Measurements from ENCODE around the gene STK38L. TPM values are rescaled to one million over a fixed set of nuclear protein-coding genes. Genes with fewer than 3 reads are reported as not detected.
"Not testable (repeated sequence)": the region's sequence is repeated elsewhere in the genome, so short reads cannot be mapped to it uniquely, and the experiment has no call there.

The STK38L gene
- total and polyA plus RNA-seq, 2 of the 4 experiments (the other 2 are of a cell fraction), result 5.1 to 7.2 TPM

GRCh38 chr12:27231374-27231773 lies 12.7 kb upstream of the STK38L start:
- intact Hi-C loops (cut with micrococcal nuclease); H3K79me1 ChIP-seq (ENCODE audit: low read depth in 1 of 2, low read length in 2 of 2): not testable (repeated sequence)

More at GRCh38 chr12:27231374-27231773, 12.7 kb upstream of the STK38L start:
- H3K9ac ChIP-seq (ENCODE audit: low read depth, low read length); H3K4me1 ChIP-seq (ENCODE audit: control insufficient read depth, insufficient read depth, low read length); POLR2A ChIA-PET (ENCODE audit: unreplicated experiment); H3K56ac ChIP-seq (ENCODE audit: extremely low read depth, insufficient read depth, low read length); CTCF ChIA-PET; H3K4me3 ChIP-seq (ENCODE audit: insufficient read depth, low read depth, low read length); H2BK120ac ChIP-seq (ENCODE audit: low read depth, low read length); H3K14ac ChIP-seq (replicated peaks; ENCODE audit: low read depth, low read length); DNase-seq; in situ Hi-C loops (cut with MboI; ENCODE audit: low sequenced_read_pairs); H2BK20ac ChIP-seq (ENCODE audit: low read depth, low read length); H2BK15ac ChIP-seq (ENCODE audit: low read depth, low read length); H2AK9ac ChIP-seq (replicated peaks; ENCODE audit: low read depth, low read length, poor library complexity); dilution Hi-C loops (cut with HindIII; ENCODE audit: low sequenced_read_pairs, unreplicated experiment); H4K20me1 ChIP-seq (ENCODE audit: insufficient read depth, low read length); H3K27ac ChIP-seq (ENCODE audit: insufficient read depth, low read length); H3K9me3 ChIP-seq (ENCODE audit: control insufficient read depth, insufficient read depth, low read length); H3K18ac ChIP-seq (ENCODE audit: low read depth, low read length); H3K27me3 ChIP-seq (ENCODE audit: control insufficient read depth, insufficient read depth, low read length); H2AFZ ChIP-seq (replicated peaks; ENCODE audit: low read length, poor library complexity); H3K23ac ChIP-seq (ENCODE audit: low read depth, low read length); H3K4ac ChIP-seq (ENCODE audit: low read depth, low read length); H3K9me1 ChIP-seq (ENCODE audit: insufficient read depth, low read length); H3K36me3 ChIP-seq (ENCODE audit: control insufficient read depth, insufficient read depth, low read length); H4K8ac ChIP-seq (ENCODE audit: low read depth in 2 of 2, low read length in 2 of 2); BruUV-seq (replicated peaks); H4K91ac ChIP-seq (ENCODE audit: insufficient read depth, low read depth, low read length); H3K4me2 ChIP-seq (ENCODE audit: low read depth, low read length); H4K5ac ChIP-seq (ENCODE audit: low read depth, low read length); ATAC-seq (ENCODE audit: low read depth); H2AK5ac ChIP-seq (ENCODE audit: low read depth, low read length); H2BK5ac ChIP-seq (ENCODE audit: low read depth, low read length, poor library complexity, severe bottlenecking): not testable (repeated sequence)
- WGBS, 2 experiments (ENCODE audit: extremely low coverage in 2 of 2, insufficient read length in 1 of 2), result 100% methylated on average over 1 of the region's 4 CpGs; no CpG with 5 or more reads in 1 of the 2 experiments
- peak; percentile 15; the same call in 1 of the 2 replicates for TF ChIP-seq MAFK (IDR thresholded peaks at IDR 0.05; ENCODE audit: low read depth, low read length)

All from IMR-90 (cell line).